Measurements from ENCODE around the gene MVB12B. TPM values are rescaled to one million over a fixed set of nuclear protein-coding genes. Genes with fewer than 3 reads are reported as not detected.

MVB12B gene
- total and polyA plus RNA-seq, 2 of the 13 experiments (the other 11 are each of a cell fraction or from before 2014, with no cell fraction given): 12.1 to 30.1 TPM

DNA sequence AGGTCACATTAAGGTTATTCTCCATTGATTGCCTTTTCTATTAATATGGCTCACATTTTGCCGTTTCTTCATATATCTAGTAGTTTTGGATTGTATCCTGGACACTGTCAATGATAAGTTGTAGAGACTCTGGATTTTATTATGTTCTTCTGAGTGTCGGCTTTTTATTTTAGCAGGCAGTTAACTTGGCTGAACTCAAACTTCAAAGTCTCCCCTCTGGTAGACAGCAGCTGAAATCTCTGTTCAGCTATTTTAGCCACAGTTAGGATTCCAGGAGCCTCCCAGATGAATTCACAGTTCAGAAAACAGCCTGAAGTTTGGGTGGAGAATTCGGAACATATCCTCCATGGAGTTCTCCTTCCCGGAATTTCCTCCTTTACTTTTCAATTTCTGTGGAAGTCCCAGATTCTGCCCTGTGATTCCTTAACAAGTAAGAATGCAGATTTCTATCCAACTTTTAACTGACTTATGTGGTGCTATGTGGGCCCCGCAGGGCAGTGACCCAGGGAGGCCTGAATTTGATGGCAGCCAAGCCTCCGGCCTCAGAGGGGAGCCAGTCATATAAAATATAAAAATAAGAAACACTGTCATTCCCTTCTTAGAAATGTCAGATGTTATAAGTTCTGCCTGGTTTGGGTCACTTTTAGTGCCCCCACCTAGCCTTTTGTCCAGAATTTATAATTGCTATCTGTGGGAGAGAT is 39.3 kb upstream of the MVB12B start:
- POLR2A ChIA-PET: no interaction called here
- Histone ChIP-seq H3K9me3 (ENCODE audit: low read length) (no peaks in the 10 kb centered on the region), H3K79me2 (ENCODE audit: insufficient read depth, low read length) (no peaks in the 10 kb centered on the region), H3K9ac (ENCODE audit: insufficient read depth, low read depth, low read length) (no peak overlapping the region), H3K4me2 (ENCODE audit: low read depth, low read length) (no peak overlapping the region), H3K4me1 (ENCODE audit: insufficient read depth, low read length) (no peaks in the 10 kb centered on the region), H3K36me3 (replicated peaks in 1 of 2; ENCODE audit: control insufficient read depth in 1 of 2, insufficient read depth in 2 of 2, low read length in 2 of 2) (no peaks in the 10 kb centered on the region), H3K27me3 (ENCODE audit: control insufficient read depth in 1 of 2, insufficient read depth in 2 of 2, low read length in 2 of 2) (peaks cover 2 to 23% of the 10 kb centered on the region in 2 experiments; a peak in 4 of 5 replicates), H3K4me3 (replicated peaks in 1 of 3; ENCODE audit: insufficient read depth in 1 of 3, low read depth in 2 of 3, low read length in 3 of 3) (no peak overlapping the region), H3K27ac (ENCODE audit: extremely low read length, insufficient read depth, low read length) (no peak overlapping the region), H4K20me1 (ENCODE audit: insufficient read depth, low read length) (no peaks in the 10 kb centered on the region), H2AFZ (ENCODE audit: low read length) (no peak overlapping the region)
- BruUV-seq (replicated peaks): no TSS peak
- 30% methylated on average over 6 of the region's 6 CpGs for WGBS (ENCODE audit: low lambda C conversion rate)
- in situ Hi-C loops (cut with HindIII; ENCODE audit: extremely low pct_ligation_motif_present, low pct_unique_long_range_greater_than_20kb) (no loop called here), intact Hi-C loops (cut with micrococcal nuclease; ENCODE audit: unreplicated experiment) (no loop called here)
- no peak for DNase-seq (ENCODE audit: low spot score)
- FAIRE-seq: no peak
- ATAC-seq: no peak
- CTCF ChIA-PET (ENCODE audit: low intra/inter-chr PET ratio, low total read pairs): no interaction called here
- TF ChIP-seq ZBTB42 (CRISPR knock-in tag; IDR thresholded peaks at IDR 0.05) (no peak), MBD4 (IDR thresholded peaks at IDR 0.05; ENCODE audit: borderline replicate concordance, low read length) (no peak)

- no peak overlapping the region for H3K4me2 ChIP-seq (ENCODE audit: low read depth, low read length)
- no peaks in the 10 kb centered on the region for H4K20me1 ChIP-seq (ENCODE audit: insufficient read depth, low read length)
- FAIRE-seq (no peak), ATAC-seq (no peak), DNase-seq (ENCODE audit: low spot score) (no peak)
- H3K36me3 ChIP-seq (replicated peaks in 1 of 2; ENCODE audit: control insufficient read depth in 1 of 2, insufficient read depth in 2 of 2, low read length in 2 of 2): no peaks in the 10 kb centered on the region
- H3K27ac ChIP-seq (ENCODE audit: extremely low read length, insufficient read depth, low read length): no peak overlapping the region
- no peaks in the 10 kb centered on the region for H3K79me2 ChIP-seq (ENCODE audit: insufficient read depth, low read length)
- intact Hi-C loops (cut with micrococcal nuclease; ENCODE audit: unreplicated experiment): no loop called here
- H3K9ac ChIP-seq (ENCODE audit: insufficient read depth, low read depth, low read length): no peak overlapping the region
- no peaks in the 10 kb centered on the region for H3K4me1 ChIP-seq (ENCODE audit: insufficient read depth, low read length)
- H2AFZ ChIP-seq (ENCODE audit: low read length): no peak overlapping the region
- ChIA-PET CTCF (ENCODE audit: low intra/inter-chr PET ratio, low total read pairs) (no interaction called here), POLR2A (no interaction called here)
- no TSS peak for BruUV-seq (replicated peaks)
- TF ChIP-seq NFYB (CRISPR knock-in tag; IDR thresholded peaks at IDR 0.05) (no peak), HOXA9 (CRISPR knock-in tag; IDR thresholded peaks at IDR 0.05; ENCODE audit: borderline replicate concordance) (no peak)
- no peaks in the 10 kb centered on the region for H3K9me3 ChIP-seq (ENCODE audit: low read length)
- H3K4me3 ChIP-seq (replicated peaks in 1 of 3; ENCODE audit: insufficient read depth in 1 of 3, low read depth in 2 of 3, low read length in 3 of 3): no peak overlapping the region
- WGBS (ENCODE audit: low lambda C conversion rate): 25% methylated on average over 7 of the region's 9 CpGs
- in situ Hi-C loops (cut with HindIII; ENCODE audit: extremely low pct_ligation_motif_present, low pct_unique_long_range_greater_than_20kb): no loop called here
- peaks cover 4 to 30% of the 10 kb centered on the region in 2 experiments; a peak in 3 of 5 replicates for H3K27me3 ChIP-seq (ENCODE audit: control insufficient read depth in 1 of 2, insufficient read depth in 2 of 2, low read length in 2 of 2)
Measured at GRCh38 chr9:126290871-126291270, 35.8 kb upstream of the MVB12B start.
